ENCODE data around the gene PTPRT.

DNA sequence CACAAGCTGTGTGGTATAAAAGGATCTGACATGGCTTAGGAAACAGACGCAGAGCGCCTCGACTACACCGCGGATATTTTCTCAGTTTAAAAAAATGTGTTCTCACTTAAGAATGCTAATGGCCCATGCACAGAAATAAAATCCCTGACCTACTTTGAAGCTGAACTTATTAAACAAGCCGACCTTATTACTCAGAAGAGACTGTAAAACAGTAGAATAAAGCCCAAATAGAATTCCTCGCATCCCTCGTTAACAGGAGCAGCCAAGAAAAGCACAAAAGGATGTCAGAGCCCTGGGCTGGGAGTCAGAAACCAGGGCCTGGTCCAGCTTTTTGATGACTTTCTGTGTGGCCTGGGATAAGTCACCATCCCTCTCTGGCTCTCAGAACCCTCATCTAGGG, 489.3 kb downstream of the PTPRT start:
- no peak for TF ChIP-seq EZH2 (IDR thresholded peaks at IDR 0.05; ENCODE audit: low read length, missing control alignments)
- TF ChIP-seq, protein P1, sequence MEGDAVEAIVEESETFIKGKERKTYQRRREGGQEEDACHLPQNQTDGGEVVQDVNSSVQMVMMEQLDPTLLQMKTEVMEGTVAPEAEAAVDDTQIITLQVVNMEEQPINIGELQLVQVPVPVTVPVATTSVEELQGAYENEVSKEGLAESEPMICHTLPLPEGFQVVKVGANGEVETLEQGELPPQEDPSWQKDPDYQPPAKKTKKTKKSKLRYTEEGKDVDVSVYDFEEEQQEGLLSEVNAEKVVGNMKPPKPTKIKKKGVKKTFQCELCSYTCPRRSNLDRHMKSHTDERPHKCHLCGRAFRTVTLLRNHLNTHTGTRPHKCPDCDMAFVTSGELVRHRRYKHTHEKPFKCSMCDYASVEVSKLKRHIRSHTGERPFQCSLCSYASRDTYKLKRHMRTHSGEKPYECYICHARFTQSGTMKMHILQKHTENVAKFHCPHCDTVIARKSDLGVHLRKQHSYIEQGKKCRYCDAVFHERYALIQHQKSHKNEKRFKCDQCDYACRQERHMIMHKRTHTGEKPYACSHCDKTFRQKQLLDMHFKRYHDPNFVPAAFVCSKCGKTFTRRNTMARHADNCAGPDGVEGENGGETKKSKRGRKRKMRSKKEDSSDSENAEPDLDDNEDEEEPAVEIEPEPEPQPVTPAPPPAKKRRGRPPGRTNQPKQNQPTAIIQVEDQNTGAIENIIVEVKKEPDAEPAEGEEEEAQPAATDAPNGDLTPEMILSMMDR (conservative IDR thresholded peaks at IDR 0.05 in 1 of 2, IDR thresholded peaks at IDR 0.05 in 1 of 2; ENCODE audit: low read depth in 1 of 2, low read length in 2 of 2): no peak
